Measurements from ENCODE around the gene LBH.

LBH gene

DNA sequence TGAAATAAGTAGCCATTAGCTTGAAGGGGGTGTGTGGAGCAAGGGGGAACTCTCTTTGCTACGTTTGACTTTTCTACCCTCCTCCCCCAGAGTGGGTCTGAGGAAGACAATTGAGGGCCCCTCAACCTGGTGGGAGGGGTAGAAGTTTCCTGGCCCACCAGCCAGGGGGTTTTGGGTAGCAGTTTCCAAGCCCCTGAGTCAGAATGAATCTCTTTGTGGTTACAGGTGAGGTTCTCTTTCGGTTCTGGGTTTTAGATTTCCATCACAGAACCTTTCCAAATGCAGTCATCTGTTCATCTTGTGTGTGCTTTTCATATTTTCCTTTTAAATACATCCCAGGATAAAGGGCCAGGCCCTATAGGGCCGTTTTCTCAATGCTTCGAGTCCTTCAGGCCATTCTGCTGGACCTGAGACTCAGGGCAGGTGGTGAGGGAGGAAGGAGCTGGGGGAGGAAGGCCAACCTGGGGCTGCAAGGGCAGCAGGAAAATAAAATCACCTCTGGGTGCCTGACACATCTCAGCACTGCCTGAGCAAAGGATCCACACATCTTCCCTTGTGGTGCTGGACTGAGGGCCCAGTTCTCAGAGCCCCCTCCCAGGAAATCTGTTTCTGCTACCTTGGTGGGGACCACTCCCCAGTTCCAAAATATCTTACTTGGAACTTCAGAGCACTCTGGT, 4.7 kb downstream of the LBH start:
- no peak for DNase-seq

DNA sequence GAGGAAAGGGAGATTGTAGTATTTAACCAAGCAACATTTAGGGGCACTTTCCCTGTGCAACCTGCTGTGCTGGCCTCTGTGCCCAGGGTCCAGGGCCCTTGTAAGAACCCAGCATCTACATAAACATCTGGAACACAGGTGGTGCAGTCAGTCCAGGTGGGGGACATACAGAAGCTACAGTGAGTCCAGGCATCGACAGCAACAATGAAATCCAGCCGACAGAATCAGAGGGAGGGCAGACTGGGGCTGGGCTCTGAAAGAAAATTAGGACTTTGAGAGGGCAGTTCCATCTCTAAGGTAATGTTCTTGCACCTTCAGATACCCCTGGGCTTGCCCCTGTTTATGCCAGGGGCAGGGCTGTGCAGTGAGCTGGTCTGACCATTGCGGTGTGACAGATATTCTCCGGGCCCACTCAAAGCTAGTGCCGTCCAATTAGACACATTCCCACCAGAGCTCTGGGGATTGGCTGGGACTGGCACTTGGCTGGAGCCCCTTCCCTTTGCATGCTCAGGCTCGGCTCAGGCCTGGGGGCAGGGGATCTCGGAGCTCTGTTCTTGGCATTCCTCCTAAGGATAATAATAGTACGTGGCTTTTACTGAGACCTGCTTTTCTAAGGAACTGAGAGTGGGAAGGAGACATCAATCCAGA, 5.4 kb downstream of the LBH start:
- no peak for DNase-seq

DNA sequence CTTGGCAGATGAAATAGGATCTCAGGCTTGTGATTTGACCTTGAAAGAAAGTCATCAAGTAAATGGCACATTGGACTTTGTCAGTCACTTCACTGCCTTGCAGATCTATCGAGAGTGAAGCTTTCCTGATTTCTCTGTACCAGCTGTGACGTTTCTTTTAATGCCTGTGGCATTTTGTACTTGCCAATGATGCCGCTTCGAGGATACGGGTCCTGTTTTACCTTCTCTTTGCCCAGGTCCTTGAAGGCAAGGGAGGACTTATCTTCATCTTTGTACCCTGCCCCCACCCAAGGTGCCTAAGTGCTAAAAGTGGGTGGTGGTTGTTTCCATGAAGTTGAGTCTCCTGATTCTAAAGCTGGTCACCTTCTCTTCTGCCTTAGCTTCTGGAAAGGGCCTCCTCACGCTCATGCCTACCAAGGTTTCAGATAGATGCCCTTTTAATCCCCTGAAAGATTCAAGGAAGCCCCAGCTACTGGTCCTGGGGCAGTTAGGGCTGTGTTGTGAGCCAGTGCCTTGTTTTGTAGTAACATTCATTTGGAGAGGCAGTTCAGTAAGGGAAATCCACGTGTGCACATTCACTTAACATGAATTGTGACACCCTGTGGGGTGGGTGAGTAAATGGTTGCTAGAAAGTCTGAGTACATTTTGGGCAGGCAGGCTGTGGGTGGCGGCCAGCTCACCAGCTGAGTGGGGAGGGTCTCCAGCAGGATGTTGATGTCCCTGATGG, 6.1 kb downstream of the LBH start:
- DNase-seq = no peak

DNA sequence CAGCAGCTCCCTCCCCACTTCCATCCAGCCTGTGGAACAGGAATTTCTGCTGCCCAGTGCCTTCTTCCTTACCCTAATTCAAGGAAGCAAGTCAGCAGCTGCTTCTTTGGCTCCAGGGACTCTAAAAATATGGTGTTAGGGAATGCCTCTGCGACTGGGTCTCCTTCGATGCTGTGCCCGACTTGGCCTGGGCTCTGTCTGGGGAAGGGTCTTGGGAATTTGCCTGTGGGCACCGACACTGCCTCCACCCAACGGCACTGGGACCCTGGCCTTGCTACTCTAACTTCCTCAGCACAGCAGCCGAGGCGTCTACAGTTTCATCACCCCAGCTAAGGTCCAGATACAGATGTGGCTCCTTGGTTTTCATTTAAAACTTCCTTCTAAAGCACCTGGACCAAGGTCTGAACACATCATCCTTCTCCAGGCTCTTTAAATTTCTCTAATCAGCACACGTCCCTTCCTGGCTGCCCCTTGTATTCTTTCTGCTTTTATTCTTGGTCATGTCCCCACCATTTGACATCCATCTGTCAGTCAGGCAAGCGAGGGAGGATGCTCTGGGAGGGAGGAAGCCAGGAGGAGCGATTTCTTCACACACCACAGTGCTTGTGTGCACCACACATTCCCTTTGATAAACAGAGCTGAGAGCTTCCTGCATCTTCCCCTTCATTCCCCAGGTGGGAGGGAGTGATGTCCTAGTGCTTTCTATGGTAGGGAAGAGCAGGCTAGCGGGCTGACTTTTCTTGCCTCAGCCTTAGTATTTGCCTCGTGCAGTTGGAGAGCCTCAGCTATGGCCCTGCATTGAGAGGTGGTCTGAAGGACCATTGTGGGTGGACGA, 6.8 kb downstream of the LBH start:
- no peak for DNase-seq

DNA sequence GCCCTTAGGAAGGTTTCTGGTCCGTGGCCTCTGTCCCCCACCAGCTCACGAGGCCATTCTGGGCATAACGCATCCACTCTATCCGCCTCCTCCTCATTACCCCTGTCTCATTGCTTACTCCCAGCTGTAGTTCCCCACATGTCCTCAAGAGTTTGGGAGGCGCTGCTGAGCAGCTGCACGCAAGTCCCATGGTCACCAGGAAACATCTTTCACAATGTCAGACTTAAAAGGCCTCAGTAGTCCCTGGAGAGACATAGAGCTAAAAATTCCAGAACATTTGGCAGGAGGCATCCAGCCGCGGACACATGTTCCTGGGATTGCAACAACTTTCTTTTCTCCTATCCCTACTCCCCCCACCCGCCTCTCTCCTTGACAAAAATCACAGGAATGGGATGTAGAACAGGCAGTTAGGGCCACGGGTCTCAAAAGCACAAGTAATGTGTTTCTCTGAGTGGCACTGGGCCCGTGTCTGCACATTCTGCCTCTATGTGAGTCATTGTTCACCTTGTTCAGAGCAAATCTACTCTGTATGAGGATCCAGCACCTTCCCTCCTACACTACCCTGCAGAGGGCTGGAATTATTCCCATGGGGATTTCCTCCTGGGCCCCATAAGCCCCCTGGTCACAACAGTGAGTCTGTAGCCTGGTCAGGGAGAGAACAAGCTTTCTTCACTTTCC, 8.1 kb downstream of the LBH start:
- DNase-seq = peak; percentile 34

DNA sequence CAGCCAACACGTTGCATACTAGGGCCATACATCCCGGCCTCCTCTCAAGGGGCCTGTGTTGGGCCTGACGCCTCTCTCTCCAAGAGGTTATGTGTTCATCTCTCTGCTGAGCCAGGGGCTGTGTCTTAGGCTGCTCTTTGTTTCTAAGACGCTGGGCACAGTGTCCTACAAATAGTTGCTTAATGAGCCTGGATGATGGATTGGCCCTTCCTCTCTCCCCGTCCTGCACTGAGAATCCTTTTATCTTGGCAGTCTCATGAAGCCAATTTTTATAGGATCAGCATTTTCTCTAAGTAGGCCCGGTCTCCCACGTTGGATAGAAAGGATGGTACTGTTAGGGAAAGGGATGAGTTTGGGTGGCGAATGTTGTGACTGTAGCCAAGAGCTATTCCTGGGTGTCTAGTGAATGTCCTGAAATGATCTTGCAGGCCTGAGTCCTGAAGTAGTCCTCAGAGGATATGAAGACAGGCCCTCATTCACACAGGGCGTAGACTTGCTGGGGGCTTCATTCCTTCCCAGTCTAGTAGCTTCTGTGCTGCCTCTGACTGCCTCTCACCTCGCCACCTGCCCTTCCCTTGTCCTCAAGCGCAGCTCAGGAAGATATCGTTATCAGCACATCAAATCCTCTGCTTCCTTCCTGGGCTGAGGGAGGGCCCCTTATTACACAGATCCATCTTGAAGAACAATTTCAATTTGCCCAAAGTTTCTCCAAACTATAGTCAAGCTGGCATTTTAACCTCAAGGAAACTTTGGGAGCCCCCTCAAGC, 8.8 kb downstream of the LBH start:
- no peak for DNase-seq

DNA sequence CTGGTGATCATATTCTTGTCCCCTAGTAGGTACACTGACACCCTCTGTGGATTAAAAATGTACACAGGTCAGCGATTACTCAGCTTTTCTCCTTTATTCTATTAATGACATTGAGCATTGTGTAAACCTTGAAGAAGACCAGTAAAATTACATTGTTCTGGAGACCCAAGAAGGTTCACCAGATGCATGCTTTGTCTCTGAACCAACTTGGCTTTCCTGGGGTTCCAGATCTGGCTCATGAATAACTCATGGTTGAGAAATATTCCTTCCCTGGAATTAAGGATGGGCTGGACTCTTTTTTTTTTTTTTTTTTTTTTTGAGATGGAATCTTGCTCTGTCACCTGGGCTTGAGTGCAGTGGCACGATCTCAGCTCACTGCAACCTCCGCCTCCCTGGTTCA, 11.9 kb downstream of the LBH start:
- no peak for DNase-seq

DNA sequence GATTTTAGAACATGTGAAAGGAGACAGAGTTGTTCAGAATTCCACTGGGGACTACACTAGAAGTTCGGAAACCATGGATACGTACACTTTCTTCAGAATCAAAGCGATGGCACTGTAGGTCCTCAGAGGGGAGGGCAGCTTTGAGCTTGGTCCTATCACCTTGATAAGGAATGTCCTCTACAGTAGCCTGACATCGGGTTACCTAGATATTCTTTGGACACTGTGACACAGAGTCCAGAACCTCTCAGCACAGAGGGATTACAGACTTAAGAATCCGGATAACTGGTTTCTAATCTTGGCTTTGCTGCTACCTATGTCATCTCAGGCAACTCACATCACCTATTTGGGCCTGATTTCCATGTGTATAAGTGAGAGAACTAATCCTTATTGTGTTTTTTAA, 14.0 kb downstream of the LBH start:
- DNase-seq = no peak

DNA sequence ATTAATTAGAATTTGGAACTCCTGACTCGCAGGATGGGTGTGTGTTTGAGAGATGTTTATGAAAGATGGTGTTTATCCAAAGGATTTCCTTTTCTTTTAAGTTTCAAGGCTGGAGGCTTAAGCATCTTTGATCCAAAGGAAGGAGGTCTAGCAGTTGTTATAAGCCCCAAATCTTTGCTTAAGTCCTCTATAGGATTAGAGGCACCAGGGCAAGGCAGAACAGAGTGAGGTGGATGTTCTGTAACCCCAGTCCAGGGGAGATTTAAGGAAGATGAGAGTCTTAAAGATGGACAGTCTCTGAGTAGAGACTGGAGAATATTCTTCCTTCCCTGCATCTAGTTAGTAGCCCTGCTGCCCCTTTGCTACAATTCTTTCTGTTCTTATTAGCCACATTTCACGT, 17.5 kb downstream of the LBH start:
- no peak for DNase-seq

DNA sequence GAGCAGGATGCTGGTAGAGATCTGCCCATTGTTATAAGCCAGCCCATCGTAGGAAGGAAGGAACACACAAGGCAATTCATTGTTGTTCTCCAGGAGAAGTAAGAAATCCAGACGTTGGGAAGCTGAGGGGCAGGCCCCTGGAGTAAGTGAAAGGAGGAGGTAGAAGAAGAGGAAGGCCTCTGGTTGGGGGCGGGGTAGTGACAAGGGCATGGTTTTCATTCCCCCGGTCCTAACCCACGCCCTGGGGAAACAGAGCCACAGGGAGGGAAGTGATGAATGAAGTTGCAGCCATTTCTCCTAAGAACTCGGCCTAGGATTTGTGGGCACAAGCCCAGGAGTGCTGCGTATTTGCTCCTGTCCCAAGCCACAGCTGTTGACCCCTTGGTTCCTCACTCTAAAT, 18.0 kb downstream of the LBH start:
- DNase-seq = no peak

DNA sequence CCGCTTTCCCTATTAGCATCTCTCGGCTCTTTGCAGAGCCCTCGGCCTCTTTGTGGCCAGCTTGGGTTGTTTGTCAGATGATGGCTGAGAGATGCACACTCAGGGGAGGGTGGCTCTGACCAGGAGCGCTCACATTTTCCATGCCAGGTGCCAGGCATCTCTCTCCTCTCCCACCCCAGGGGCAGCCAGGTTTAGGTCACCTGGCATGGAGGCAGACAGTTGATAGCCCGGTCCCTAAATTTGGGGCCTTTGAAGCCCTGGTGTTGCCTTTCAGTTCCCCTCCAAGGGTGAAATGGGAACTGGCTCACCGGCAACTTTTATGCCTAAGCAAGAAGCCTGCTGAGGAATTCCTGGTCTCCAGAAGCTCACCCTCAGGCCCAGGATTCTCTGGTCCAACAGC, 19.1 kb downstream of the LBH start:
- DNase-seq = no peak

DNA sequence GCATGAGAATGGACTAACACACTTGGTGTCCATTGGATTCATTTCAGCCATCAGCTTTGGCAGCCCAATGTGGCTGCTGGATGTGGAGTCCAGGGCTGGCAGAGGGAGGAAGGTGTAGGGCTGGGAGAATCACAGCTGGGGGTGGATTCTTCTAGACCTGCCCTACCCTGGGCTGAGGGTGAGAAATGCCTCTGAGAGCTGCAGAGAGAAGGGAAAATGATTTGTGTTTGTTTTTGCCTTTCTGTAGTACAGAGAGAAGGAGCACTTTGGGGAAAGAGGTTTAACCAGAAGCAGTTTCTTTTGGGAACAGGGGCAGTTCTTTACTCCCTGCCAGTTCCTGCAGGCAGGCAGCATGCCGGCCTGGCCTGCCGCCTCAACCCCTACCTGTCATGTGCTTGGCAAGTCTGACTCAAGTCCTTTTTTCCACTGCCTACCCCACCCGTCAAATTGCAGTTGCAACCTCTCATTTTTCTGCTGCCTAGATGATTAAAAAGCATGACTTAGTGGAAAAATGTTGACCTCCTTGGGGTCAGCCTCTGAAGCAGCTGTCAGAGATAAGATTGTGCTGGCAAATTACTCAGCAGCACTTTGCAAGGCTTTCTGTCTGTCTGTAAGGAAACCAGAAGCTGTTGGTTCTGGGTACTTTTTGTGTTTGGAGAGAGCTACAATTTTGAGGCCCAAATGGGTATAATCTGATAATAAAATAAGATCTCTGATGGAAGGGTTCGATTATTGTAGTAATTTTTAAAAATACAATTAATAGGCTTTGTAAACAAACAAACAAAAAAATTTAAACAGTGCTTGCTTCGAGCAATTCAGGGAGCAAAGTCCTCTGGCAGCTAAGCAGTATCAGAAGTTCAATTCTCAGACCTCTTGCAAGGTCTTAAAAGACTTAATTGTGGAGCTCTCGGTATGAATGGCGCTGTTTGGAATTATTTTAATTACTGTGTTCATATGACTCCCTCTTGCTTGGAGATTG, 21.7 kb downstream of the LBH start:
- no peak for DNase-seq

DNA sequence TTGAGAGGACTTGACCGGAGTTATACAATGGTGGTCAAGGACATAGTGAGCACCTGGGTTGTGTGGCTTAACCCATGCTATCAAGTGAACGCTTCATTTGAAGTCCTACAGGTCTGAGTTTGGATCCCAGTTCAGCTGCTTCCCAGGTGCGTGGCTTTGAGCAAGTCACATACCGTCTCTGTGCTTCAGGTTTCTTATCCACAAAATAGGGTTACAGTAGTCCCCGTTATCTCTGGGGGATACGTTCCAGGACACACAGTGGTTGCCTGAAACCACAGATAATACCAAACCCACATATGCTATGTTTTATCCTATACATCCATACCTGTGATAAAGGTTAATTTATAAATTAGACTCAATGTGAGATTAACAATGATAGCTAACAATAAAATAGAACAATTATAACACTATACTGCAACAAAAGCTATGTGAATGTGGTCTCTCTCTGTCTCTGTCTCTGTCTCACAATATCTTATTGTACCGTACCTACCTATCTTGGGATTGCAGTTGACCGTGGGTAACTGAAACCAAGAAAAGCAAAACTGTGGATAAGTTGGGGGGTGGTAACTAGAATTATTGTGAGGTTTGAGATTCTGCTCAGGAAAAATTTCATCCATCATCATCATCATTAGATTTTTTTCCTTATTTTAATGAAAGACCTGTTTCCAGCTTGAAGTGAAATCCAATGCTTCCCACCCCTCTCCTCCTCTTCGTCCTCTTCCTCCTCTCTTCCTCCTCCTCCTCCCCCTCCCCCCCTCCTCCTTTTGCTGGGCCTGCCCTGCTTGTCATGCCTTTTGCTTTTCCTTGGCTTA, 22.7 kb downstream of the LBH start:
- DNase-seq = no peak

DNA sequence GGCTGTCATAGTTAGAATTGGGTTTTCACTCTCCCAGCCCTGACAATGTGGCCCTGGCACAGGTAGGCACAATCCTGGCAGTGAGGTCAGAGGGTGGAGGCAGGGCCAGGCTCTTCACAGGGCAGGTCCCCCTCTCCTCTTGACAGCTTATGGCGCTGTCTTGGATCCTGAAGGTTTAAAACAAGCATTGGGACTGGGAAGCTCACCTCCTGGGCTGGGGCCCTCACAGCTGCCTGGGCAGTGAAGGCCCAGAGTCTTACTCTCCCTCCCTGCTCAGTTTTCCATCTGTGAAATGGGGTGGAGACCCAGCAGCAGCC, 23.3 kb downstream of the LBH start:
- DNase-seq = no peak

DNA sequence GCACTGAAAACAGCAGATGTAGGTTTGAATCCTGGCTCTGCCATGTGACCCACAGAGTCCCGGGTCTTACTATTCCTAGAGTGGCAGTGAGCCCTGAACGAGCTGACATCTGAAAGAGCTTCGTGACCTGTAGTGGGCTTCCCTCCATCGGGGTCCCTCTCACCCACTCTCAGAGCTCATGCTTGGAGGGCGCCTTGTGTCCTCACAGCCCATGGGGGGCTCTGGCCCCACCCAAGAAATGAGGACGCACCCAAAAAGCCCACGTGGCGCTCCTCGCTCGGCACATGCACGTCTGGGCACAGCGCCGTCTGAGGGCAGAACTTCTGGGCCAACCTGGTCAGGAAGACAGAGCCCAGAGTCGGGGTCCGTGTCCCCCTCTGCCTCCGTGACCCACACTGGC, 23.7 kb downstream of the LBH start:
- no peak for DNase-seq

DNA sequence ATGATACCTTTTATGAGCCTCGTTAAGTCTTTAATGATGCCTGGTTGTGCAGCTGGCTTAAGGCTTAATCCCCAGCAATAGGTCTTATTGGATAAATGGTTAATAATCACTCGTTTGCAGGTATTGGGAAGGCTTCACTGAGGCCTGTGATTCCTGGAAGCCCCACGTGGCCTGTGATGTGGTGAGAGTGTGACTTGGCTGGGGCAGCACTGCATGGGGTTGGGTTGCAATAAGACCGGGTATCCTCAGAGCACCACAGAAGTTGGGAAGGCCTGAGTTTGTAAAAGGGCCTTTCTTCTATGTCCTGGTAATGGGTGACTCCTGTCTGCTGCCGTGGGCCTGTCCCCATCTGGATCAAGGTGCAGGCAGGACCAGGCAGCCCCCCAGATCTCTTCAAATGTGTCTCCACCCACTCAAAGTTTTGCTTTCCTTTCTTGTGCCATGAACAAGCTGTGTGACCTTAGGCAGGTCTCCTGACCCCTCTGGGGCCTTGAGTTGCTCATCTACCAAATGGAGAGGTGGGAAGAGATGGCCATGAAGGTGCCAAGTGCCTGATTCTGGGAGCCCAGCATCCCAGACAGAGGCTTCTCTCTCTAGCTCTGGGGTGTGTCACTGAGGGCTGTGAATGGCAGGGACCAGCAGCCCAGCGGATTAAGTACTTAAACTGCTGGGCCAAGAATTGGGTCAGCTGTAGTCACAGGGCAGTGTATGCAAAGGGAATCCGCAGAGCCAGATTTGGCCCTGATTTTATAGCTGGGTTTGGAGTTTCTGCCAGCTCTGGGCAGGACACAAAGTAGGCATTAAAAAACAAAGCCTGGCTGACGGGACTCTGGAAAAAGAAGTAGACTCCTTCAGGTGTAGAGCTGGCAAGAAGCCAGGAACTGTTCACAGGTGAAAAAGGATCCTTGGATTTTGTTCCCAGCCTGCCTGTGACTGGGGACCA, 24.4 kb downstream of the LBH start:
- DNase-seq = no peak

DNA sequence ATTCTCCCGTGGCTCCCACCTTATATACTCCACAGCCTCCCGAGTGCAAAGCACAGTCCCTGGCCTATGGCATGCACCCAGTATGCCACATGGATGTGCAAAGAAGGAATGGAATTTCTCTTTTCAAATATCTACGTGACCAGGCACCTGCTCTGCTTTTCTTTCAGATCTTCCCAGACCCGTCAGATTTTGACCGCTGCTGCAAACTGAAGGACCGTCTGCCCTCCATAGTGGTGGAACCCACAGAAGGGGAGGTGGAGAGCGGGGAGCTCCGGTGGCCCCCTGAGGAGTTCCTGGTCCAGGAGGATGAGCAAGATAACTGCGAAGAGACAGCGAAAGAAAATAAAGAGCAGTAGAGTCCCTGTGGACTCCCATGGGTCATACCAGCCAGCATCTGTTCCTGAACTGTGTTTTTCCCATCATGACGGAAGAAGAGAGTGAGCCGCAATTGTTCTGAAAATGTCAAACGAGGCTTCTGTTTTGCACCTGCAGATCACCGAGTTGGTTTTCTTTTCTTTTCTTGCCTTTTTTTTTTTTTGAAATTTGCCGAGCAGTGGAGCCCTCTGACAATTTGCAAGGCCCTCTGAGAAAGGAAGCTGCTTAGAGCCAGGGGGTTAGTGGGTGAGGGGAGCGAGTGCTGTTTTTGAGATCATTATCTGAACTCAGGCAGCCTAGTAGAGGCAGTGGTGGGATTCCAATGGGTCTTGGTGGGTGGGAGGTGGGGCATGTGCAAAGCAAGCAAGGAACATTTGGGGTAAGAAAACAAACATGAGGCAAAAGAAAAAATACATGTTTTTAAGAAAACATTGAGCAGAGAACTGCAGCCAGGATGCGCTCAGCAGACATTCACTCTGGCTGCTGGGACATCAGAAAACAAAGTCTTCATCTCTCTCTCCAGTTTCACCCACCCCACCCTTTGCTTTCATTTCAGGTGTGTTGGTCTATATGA, 26.2 kb downstream of the LBH start:
- DNase-seq = no peak

DNA sequence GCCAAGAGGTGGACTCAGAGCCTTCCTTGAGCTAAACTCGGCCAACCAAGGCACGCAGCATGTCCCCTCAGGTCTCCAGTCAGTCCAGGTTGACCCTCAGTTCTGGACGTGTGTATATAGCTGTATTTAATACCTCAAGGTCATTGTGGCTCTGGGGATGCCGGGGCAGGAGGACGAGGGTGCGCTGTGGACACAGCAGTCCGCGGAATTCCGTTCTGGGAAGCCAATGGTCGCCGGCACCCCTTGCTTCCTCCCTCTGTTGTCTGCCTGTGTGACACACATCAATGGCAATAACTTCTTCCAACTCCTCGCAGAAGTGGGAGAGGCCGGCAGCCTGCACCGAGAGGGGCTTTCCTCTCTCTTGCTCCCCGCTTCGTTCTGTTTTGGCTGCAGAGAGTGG, 27.7 kb downstream of the LBH start:
- no peak for DNase-seq

All from MV-4-11 (cell line).